ENCODE results near the gene SLC16A1.

The SLC16A1 gene

GRCh38 chr1:112906150-112906698, 49.8 kb downstream of the SLC16A1 start:
- no peak overlapping the region for H3K4me3 ChIP-seq (replicated peaks; ENCODE audit: insufficient read depth, low read length)
- DNase-seq (ENCODE audit: low read depth in 1 of 2, low spot score in 1 of 2), result no peak
- no peak overlapping the region for H3K27ac ChIP-seq (replicated peaks)
- TF ChIP-seq GABPA (IDR thresholded peaks at IDR 0.05; ENCODE audit: low read depth) (no peak), SPI1 (IDR thresholded peaks at IDR 0.05; ENCODE audit: borderline replicate concordance, low read depth) (no peak), CTCF (IDR thresholded peaks at IDR 0.05; ENCODE audit: insufficient read depth, low read length) (no peak), POLR2AphosphoS5 (IDR thresholded peaks at IDR 0.05; ENCODE audit: low read depth) (no peak)
- TF ChIP-seq, protein P1, sequence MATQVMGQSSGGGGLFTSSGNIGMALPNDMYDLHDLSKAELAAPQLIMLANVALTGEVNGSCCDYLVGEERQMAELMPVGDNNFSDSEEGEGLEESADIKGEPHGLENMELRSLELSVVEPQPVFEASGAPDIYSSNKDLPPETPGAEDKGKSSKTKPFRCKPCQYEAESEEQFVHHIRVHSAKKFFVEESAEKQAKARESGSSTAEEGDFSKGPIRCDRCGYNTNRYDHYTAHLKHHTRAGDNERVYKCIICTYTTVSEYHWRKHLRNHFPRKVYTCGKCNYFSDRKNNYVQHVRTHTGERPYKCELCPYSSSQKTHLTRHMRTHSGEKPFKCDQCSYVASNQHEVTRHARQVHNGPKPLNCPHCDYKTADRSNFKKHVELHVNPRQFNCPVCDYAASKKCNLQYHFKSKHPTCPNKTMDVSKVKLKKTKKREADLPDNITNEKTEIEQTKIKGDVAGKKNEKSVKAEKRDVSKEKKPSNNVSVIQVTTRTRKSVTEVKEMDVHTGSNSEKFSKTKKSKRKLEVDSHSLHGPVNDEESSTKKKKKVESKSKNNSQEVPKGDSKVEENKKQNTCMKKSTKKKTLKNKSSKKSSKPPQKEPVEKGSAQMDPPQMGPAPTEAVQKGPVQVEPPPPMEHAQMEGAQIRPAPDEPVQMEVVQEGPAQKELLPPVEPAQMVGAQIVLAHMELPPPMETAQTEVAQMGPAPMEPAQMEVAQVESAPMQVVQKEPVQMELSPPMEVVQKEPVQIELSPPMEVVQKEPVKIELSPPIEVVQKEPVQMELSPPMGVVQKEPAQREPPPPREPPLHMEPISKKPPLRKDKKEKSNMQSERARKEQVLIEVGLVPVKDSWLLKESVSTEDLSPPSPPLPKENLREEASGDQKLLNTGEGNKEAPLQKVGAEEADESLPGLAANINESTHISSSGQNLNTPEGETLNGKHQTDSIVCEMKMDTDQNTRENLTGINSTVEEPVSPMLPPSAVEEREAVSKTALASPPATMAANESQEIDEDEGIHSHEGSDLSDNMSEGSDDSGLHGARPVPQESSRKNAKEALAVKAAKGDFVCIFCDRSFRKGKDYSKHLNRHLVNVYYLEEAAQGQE (IDR thresholded peaks at IDR 0.05; ENCODE audit: insufficient replicate concordance, low read depth), result no peak
- no peaks in the 10 kb centered on the region for H3K27me3 ChIP-seq (ENCODE audit: insufficient read depth, poor library complexity, severe bottlenecking)

GRCh38 chr1:112905395-112906149, 50.4 kb downstream of the SLC16A1 start:
- no peak for TF ChIP-seq CTCF (IDR thresholded peaks at IDR 0.05; ENCODE audit: insufficient read depth, low read length)
- TF ChIP-seq SPI1 (IDR thresholded peaks at IDR 0.05; ENCODE audit: borderline replicate concordance, low read depth), result no peak; the same call in 1 of the 2 replicates
- no peak for TF ChIP-seq GABPA (IDR thresholded peaks at IDR 0.05; ENCODE audit: low read depth)
- TF ChIP-seq, protein P1 (IDR thresholded peaks at IDR 0.05; ENCODE audit: insufficient replicate concordance, low read depth), result no peak
- TF ChIP-seq POLR2AphosphoS5 (IDR thresholded peaks at IDR 0.05; ENCODE audit: low read depth), result no peak
- no peak overlapping the region for H3K27ac ChIP-seq (replicated peaks)
- H3K27me3 ChIP-seq (ENCODE audit: insufficient read depth, poor library complexity, severe bottlenecking), result no peaks in the 10 kb centered on the region
- no peak overlapping the region for H3K4me3 ChIP-seq (replicated peaks; ENCODE audit: insufficient read depth, low read length)
- DNase-seq (ENCODE audit: low read depth in 1 of 2, low spot score in 1 of 2), result no peak

DNA sequence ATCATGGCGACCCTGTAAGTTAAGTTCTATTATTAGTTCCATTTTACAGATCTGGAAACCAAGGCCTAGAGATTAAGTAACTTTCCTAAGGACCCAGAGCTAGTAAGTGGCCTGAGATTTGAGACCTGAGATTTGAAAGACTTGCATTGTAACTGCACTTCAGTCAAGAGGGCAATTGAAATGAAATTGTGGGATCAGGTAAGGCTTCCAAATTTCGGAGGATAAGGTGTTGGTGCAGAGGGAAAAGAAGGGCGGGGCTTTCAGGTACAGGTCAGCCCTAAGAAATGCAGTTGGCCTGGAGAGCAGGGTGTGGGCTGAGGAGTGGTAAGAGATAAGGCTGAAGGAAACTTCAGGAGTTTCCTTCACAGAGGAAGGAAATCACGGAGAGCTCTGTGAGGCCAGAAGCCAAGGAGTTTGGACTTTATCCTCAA, 51.1 kb downstream of the SLC16A1 start:
- Histone ChIP-seq H3K27me3 (ENCODE audit: insufficient read depth, poor library complexity, severe bottlenecking) (no peaks in the 10 kb centered on the region), H3K4me3 (replicated peaks; ENCODE audit: insufficient read depth, low read length) (no peak overlapping the region), H3K27ac (replicated peaks) (no peak overlapping the region)
- DNase-seq (ENCODE audit: low read depth in 1 of 2, low spot score in 1 of 2), result no peak
- TF ChIP-seq CTCF (IDR thresholded peaks at IDR 0.05; ENCODE audit: insufficient read depth, low read length), result no peak
- no peak for TF ChIP-seq GABPA (IDR thresholded peaks at IDR 0.05; ENCODE audit: low read depth)
- TF ChIP-seq SPI1 (IDR thresholded peaks at IDR 0.05; ENCODE audit: borderline replicate concordance, low read depth), result no peak
- TF ChIP-seq, protein P1 (IDR thresholded peaks at IDR 0.05; ENCODE audit: insufficient replicate concordance, low read depth), result no peak
